HG02588 (cell line): ENCODE measurements around the gene GLT6D1.

ENCODE experiments used
- ATAC-seq: cut with Tn5 transposase; IDR thresholded peaks from one replicate; pipeline ENCODE4 v1.9.1; 2021; ENCODE audit warnings: mild to moderate bottlenecking, moderate library complexity; ENCODE audit not compliant: unreplicated experiment

Gene GLT6D1

GRCh38 chr9:135632841-135633240 lies 6.5 kb downstream of the GLT6D1 start:
- ATAC-seq, result no peak

GRCh38 chr9:135624282-135624681 lies 15.1 kb downstream of the GLT6D1 start:
- ATAC-seq, result no peak

GRCh38 chr9:135622415-135623020 lies 16.8 kb downstream of the GLT6D1 start:
- no peak for ATAC-seq

- no peak for ATAC-seq
Measured at GRCh38 chr9:135620558-135620957, 18.8 kb downstream of the GLT6D1 start.

GRCh38 chr9:135619599-135619886 lies 19.8 kb downstream of the GLT6D1 start:
- no peak for ATAC-seq

- ATAC-seq, result no peak
Measured at GRCh38 chr9:135618866-135619598, 20.3 kb downstream of the GLT6D1 start.

GRCh38 chr9:135617991-135618411 lies 21.3 kb downstream of the GLT6D1 start:
- ATAC-seq, result no peak

GRCh38 chr9:135617538-135617900 lies 21.8 kb downstream of the GLT6D1 start:
- ATAC-seq, result no peak

- no peak for ATAC-seq
Measured at GRCh38 chr9:135616619-135617537, 22.5 kb downstream of the GLT6D1 start.

GRCh38 chr9:135615666-135616618 lies 23.4 kb downstream of the GLT6D1 start:
- no peak for ATAC-seq

GRCh38 chr9:135614821-135615665 lies 24.3 kb downstream of the GLT6D1 start:
- no peak for ATAC-seq

- ATAC-seq, result no peak
Measured at GRCh38 chr9:135613946-135614805, 25.2 kb downstream of the GLT6D1 start.

GRCh38 chr9:135612981-135613910 lies 26.1 kb downstream of the GLT6D1 start:
- ATAC-seq, result no peak

- ATAC-seq, result no peak
Measured at GRCh38 chr9:135612437-135612836, 26.9 kb downstream of the GLT6D1 start.

- no peak for ATAC-seq
Measured at GRCh38 chr9:135611875-135612209, 27.5 kb downstream of the GLT6D1 start.

GRCh38 chr9:135611142-135611874 lies 28.0 kb downstream of the GLT6D1 start:
- ATAC-seq, result no peak
